Panc1 (cell line): Measurements from ENCODE around the gene PPP6C.
"Not testable (repeated sequence)": the region's sequence is repeated elsewhere in the genome, so short reads cannot be mapped to it uniquely, and the experiment has no call there.

Experiments
- POLR2AphosphoS5 ChIP-seq: IDR thresholded peaks from 2 replicates; pipeline ENCODE4 v1.6.1; 2012; ENCODE audit warnings: mild to moderate bottlenecking, low read depth, low read length, moderate library complexity
- SIN3A ChIP-seq: IDR thresholded peaks from 2 replicates; pipeline ENCODE4 v1.6.1; 2012; ENCODE audit warnings: low read depth, mild to moderate bottlenecking, low read length, moderate library complexity, borderline replicate concordance; ENCODE audit not compliant: insufficient read depth
- TF ChIP-seq, protein P1 (sequence below): fragments of 450-650 bp; IDR thresholded peaks from 2 replicates; pipeline ENCODE4 v1.5.1; 2017; ENCODE audit warnings: mild to moderate bottlenecking

DNA sequence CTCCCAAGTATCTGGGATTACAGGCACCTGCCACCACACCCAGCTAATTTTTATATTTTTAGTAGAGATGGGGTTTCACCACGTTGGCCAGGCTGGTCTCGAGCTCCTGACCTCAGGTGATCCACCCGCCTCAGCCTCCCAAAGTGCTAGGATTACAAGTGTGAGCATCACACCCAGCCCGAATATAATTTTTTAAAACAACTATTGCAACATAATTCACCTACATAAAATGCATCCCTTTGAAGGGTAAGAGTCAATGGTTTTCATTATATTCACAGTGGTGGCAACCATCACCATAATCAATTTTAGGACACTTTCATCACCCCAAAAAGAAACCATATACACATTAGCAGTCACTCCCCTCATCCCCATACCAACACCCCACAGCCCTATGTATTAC lies 9.8 kb downstream of the PPP6C start:
- not testable (repeated sequence) for TF ChIP-seq POLR2AphosphoS5, SIN3A
- TF ChIP-seq, protein P1, sequence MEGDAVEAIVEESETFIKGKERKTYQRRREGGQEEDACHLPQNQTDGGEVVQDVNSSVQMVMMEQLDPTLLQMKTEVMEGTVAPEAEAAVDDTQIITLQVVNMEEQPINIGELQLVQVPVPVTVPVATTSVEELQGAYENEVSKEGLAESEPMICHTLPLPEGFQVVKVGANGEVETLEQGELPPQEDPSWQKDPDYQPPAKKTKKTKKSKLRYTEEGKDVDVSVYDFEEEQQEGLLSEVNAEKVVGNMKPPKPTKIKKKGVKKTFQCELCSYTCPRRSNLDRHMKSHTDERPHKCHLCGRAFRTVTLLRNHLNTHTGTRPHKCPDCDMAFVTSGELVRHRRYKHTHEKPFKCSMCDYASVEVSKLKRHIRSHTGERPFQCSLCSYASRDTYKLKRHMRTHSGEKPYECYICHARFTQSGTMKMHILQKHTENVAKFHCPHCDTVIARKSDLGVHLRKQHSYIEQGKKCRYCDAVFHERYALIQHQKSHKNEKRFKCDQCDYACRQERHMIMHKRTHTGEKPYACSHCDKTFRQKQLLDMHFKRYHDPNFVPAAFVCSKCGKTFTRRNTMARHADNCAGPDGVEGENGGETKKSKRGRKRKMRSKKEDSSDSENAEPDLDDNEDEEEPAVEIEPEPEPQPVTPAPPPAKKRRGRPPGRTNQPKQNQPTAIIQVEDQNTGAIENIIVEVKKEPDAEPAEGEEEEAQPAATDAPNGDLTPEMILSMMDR: not testable (repeated sequence)
